ENCODE measurements around the gene DNAH1.
A peak's percentile ranks its signal among the peaks of the same experiment; 100 is the strongest.

The DNAH1 gene

GRCh38 chr3:52422669-52423068, 106.5 kb downstream of the DNAH1 start:
- H3K4me1 ChIP-seq (ENCODE audit: insufficient read depth, poor library complexity, severe bottlenecking), result no peaks in the 10 kb centered on the region
- no peaks in the 10 kb centered on the region for H3K9me3 ChIP-seq (ENCODE audit: severe bottlenecking)
- no peak overlapping the region for H3K4me3 ChIP-seq (ENCODE audit: severe bottlenecking)
- DNase-seq (ENCODE audit: low spot score), result peak; percentile 11
- no peak for TF ChIP-seq CTCF (IDR thresholded peaks at IDR 0.05; ENCODE audit: poor library complexity, severe bottlenecking)
- no peaks in the 10 kb centered on the region for H3K27me3 ChIP-seq (ENCODE audit: insufficient read depth, poor library complexity, severe bottlenecking)
- H3K36me3 ChIP-seq (ENCODE audit: low read depth), result no peaks in the 10 kb centered on the region
- no peak overlapping the region for H3K27ac ChIP-seq (ENCODE audit: poor library complexity, severe bottlenecking)
- no peak for ATAC-seq (ENCODE audit: low read depth)

GRCh38 chr3:52423173-52423572, 107.1 kb downstream of the DNAH1 start:
- Histone ChIP-seq H3K9me3 (ENCODE audit: severe bottlenecking) (no peaks in the 10 kb centered on the region), H3K4me3 (ENCODE audit: severe bottlenecking) (no peak overlapping the region), H3K27me3 (ENCODE audit: insufficient read depth, poor library complexity, severe bottlenecking) (no peaks in the 10 kb centered on the region), H3K27ac (ENCODE audit: poor library complexity, severe bottlenecking) (no peak overlapping the region), H3K4me1 (ENCODE audit: insufficient read depth, poor library complexity, severe bottlenecking) (no peaks in the 10 kb centered on the region), H3K36me3 (ENCODE audit: low read depth) (no peaks in the 10 kb centered on the region)
- ATAC-seq (ENCODE audit: low read depth) (no peak), DNase-seq (ENCODE audit: low spot score) (peak; percentile 2)
- no peak for TF ChIP-seq CTCF (IDR thresholded peaks at IDR 0.05; ENCODE audit: poor library complexity, severe bottlenecking)

GRCh38 chr3:52428151-52429005, 112.3 kb downstream of the DNAH1 start:
- Histone ChIP-seq H3K36me3 (ENCODE audit: low read depth) (no peaks in the 10 kb centered on the region), H3K27me3 (ENCODE audit: insufficient read depth, poor library complexity, severe bottlenecking) (no peaks in the 10 kb centered on the region), H3K27ac (ENCODE audit: poor library complexity, severe bottlenecking) (no peak overlapping the region), H3K9me3 (ENCODE audit: severe bottlenecking) (no peaks in the 10 kb centered on the region), H3K4me3 (ENCODE audit: severe bottlenecking) (no peak overlapping the region), H3K4me1 (ENCODE audit: insufficient read depth, poor library complexity, severe bottlenecking) (no peaks in the 10 kb centered on the region)
- DNase-seq (ENCODE audit: low spot score), result no peak
- TF ChIP-seq CTCF (IDR thresholded peaks at IDR 0.05; ENCODE audit: poor library complexity, severe bottlenecking), result peak; percentile 78
- ATAC-seq (ENCODE audit: low read depth), result peak; percentile 92

- no peak for TF ChIP-seq CTCF (IDR thresholded peaks at IDR 0.05; ENCODE audit: poor library complexity, severe bottlenecking)
- Histone ChIP-seq H3K27ac (ENCODE audit: poor library complexity, severe bottlenecking) (no peak overlapping the region), H3K4me1 (ENCODE audit: insufficient read depth, poor library complexity, severe bottlenecking) (no peaks in the 10 kb centered on the region), H3K36me3 (ENCODE audit: low read depth) (no peaks in the 10 kb centered on the region), H3K9me3 (ENCODE audit: severe bottlenecking) (no peaks in the 10 kb centered on the region), H3K4me3 (ENCODE audit: severe bottlenecking) (no peak overlapping the region), H3K27me3 (ENCODE audit: insufficient read depth, poor library complexity, severe bottlenecking) (no peaks in the 10 kb centered on the region)
- DNase-seq (ENCODE audit: low spot score), result no peak
- no peak for ATAC-seq (ENCODE audit: low read depth)
These were observed 112.9 kb downstream of the DNAH1 start for GRCh38 chr3:52429031-52429430.

GRCh38 chr3:52429779-52430415, 113.8 kb downstream of the DNAH1 start:
- H3K27ac ChIP-seq (ENCODE audit: poor library complexity, severe bottlenecking), result no peak overlapping the region
- no peak for TF ChIP-seq CTCF (IDR thresholded peaks at IDR 0.05; ENCODE audit: poor library complexity, severe bottlenecking)
- no peaks in the 10 kb centered on the region for H3K27me3 ChIP-seq (ENCODE audit: insufficient read depth, poor library complexity, severe bottlenecking)
- ATAC-seq (ENCODE audit: low read depth) (no peak), DNase-seq (ENCODE audit: low spot score) (no peak)
- H3K4me1 ChIP-seq (ENCODE audit: insufficient read depth, poor library complexity, severe bottlenecking), result no peaks in the 10 kb centered on the region
- H3K9me3 ChIP-seq (ENCODE audit: severe bottlenecking), result no peaks in the 10 kb centered on the region
- no peak overlapping the region for H3K4me3 ChIP-seq (ENCODE audit: severe bottlenecking)
- H3K36me3 ChIP-seq (ENCODE audit: low read depth), result no peaks in the 10 kb centered on the region

Measured in RWPE2 (cell line).